Measurements from ENCODE around the gene PARD3B.

Gene PARD3B

GRCh38 chr2:204749319-204749718 is 204.0 kb downstream of the PARD3B start:
- TF ChIP-seq REST (IDR thresholded peaks at IDR 0.05; ENCODE audit: insufficient replicate concordance, low read depth), result no peak
- no peak for TF ChIP-seq CTCF (IDR thresholded peaks at IDR 0.05; ENCODE audit: insufficient read depth, low read length)
- TF ChIP-seq SPI1 (IDR thresholded peaks at IDR 0.05; ENCODE audit: borderline replicate concordance, low read depth), result no peak
- TF ChIP-seq GABPA (IDR thresholded peaks at IDR 0.05; ENCODE audit: low read depth), result no peak
- TF ChIP-seq POLR2AphosphoS5 (IDR thresholded peaks at IDR 0.05; ENCODE audit: low read depth), result no peak
- no peak for DNase-seq (ENCODE audit: low read depth in 1 of 2, low spot score in 1 of 2)
- Histone ChIP-seq H3K27ac (replicated peaks) (no peak overlapping the region), H3K27me3 (ENCODE audit: insufficient read depth, poor library complexity, severe bottlenecking) (no peaks in the 10 kb centered on the region), H3K4me3 (replicated peaks; ENCODE audit: insufficient read depth, low read length) (no peak overlapping the region)

- TF ChIP-seq REST (IDR thresholded peaks at IDR 0.05; ENCODE audit: insufficient replicate concordance, low read depth) (no peak), SPI1 (IDR thresholded peaks at IDR 0.05; ENCODE audit: borderline replicate concordance, low read depth) (no peak), GABPA (IDR thresholded peaks at IDR 0.05; ENCODE audit: low read depth) (no peak), POLR2AphosphoS5 (IDR thresholded peaks at IDR 0.05; ENCODE audit: low read depth) (no peak), CTCF (IDR thresholded peaks at IDR 0.05; ENCODE audit: insufficient read depth, low read length) (no peak)
- H3K27ac ChIP-seq (replicated peaks), result no peak overlapping the region
- no peaks in the 10 kb centered on the region for H3K27me3 ChIP-seq (ENCODE audit: insufficient read depth, poor library complexity, severe bottlenecking)
- H3K4me3 ChIP-seq (replicated peaks; ENCODE audit: insufficient read depth, low read length), result no peak overlapping the region
- DNase-seq (ENCODE audit: low read depth in 1 of 2, low spot score in 1 of 2), result no peak
These were observed 205.1 kb downstream of the PARD3B start for GRCh38 chr2:204750389-204750788.

- DNase-seq (ENCODE audit: low read depth in 1 of 2, low spot score in 1 of 2), result no peak
- H3K27ac ChIP-seq (replicated peaks), result no peak overlapping the region
- H3K4me3 ChIP-seq (replicated peaks; ENCODE audit: insufficient read depth, low read length), result no peak overlapping the region
- H3K27me3 ChIP-seq (ENCODE audit: insufficient read depth, poor library complexity, severe bottlenecking), result no peaks in the 10 kb centered on the region
- TF ChIP-seq GABPA (IDR thresholded peaks at IDR 0.05; ENCODE audit: low read depth) (no peak), CTCF (IDR thresholded peaks at IDR 0.05; ENCODE audit: insufficient read depth, low read length) (no peak), REST (IDR thresholded peaks at IDR 0.05; ENCODE audit: insufficient replicate concordance, low read depth) (no peak), SPI1 (IDR thresholded peaks at IDR 0.05; ENCODE audit: borderline replicate concordance, low read depth) (no peak), POLR2AphosphoS5 (IDR thresholded peaks at IDR 0.05; ENCODE audit: low read depth) (no peak)
These were observed 206.2 kb downstream of the PARD3B start for GRCh38 chr2:204751472-204751871.
